ENCODE data around the gene NGFR. TPM values are rescaled to one million over a fixed set of nuclear protein-coding genes. Genes with fewer than 3 reads are reported as not detected.

The NGFR gene
- total RNA-seq, 1 experiment from 2014 or later: 11.3 TPM

- POLR2A ChIA-PET: no interaction called here
- no peak for DNase-seq (ENCODE audit: low spot score)
- Mint-ChIP-seq H3K27ac (no peak overlapping the region), H3K9me3 (peaks cover 14% of the 10 kb centered on the region), H3K27me3 (ENCODE audit: low read depth) (peaks cover 31% of the 10 kb centered on the region), H3K36me3 (no peaks in the 10 kb centered on the region), H3K4me3 (no peak overlapping the region), H3K4me1 (peaks cover 9% of the 10 kb centered on the region)
- CTCF ChIA-PET: no interaction called here
- no peak for ATAC-seq
- TF ChIP-seq TEAD4 (CRISPR knock-in tag; IDR thresholded peaks at IDR 0.05): no peak
- TF ChIP-seq TP53 (CRISPR knock-in tag; IDR thresholded peaks at IDR 0.05): no peak
- no peak for TF ChIP-seq MYBL2 (CRISPR knock-in tag; IDR thresholded peaks at IDR 0.05)
- no peak for TF ChIP-seq PRRX2 (CRISPR knock-in tag; IDR thresholded peaks at IDR 0.05)
- TF ChIP-seq ARID4B (CRISPR knock-in tag; IDR thresholded peaks at IDR 0.05; ENCODE audit: borderline replicate concordance): no peak
- no peak for TF ChIP-seq ZNF423 (CRISPR knock-in tag; IDR thresholded peaks at IDR 0.05)
- TF ChIP-seq KAT7 (CRISPR knock-in tag; IDR thresholded peaks at IDR 0.05; ENCODE audit: borderline replicate concordance): no peak
- TF ChIP-seq ERG (CRISPR knock-in tag; IDR thresholded peaks at IDR 0.05): no peak
- TF ChIP-seq ZSCAN18 (CRISPR knock-in tag; IDR thresholded peaks at IDR 0.05): no peak
- no peak for TF ChIP-seq ATF6 (CRISPR knock-in tag; IDR thresholded peaks at IDR 0.05)
- no peak for TF ChIP-seq ETV6 (CRISPR knock-in tag; IDR thresholded peaks at IDR 0.05)
- no peak for TF ChIP-seq ATF1 (CRISPR knock-in tag; IDR thresholded peaks at IDR 0.05)
- no peak for TF ChIP-seq ZNF317 (CRISPR knock-in tag; IDR thresholded peaks at IDR 0.05; ENCODE audit: borderline replicate concordance, low read depth)
- no peak for TF ChIP-seq E2F1 (CRISPR knock-in tag; IDR thresholded peaks at IDR 0.05)
- no peak for TF ChIP-seq NR2C2 (CRISPR knock-in tag; IDR thresholded peaks at IDR 0.05)
- TF ChIP-seq PRDM15 (CRISPR knock-in tag; IDR thresholded peaks at IDR 0.05): no peak
These were observed 29.7 kb upstream of the NGFR start for GRCh38 chr17:49465331-49465903.

Measured in WTC11 (cell line).